ENCODE results near the gene ASIC4.

Gene ASIC4

GRCh38 chr2:219552382-219553167 is 38.3 kb downstream of the ASIC4 start:
- peak; percentile 65 for DNase-seq (ENCODE audit: low spot score)

- DNase-seq (ENCODE audit: low spot score) = no peak
Observed at GRCh38 chr2:219553168-219553417, 38.8 kb downstream of the ASIC4 start.

GRCh38 chr2:219553463-219553963 is 39.2 kb downstream of the ASIC4 start:
- no peak for DNase-seq (ENCODE audit: low spot score)

- DNase-seq (ENCODE audit: low spot score) = no peak
Observed at GRCh38 chr2:219554350-219554749, 40.1 kb downstream of the ASIC4 start.

GRCh38 chr2:219555956-219556355 is 41.7 kb downstream of the ASIC4 start:
- DNase-seq (ENCODE audit: low spot score) = no peak

- no peak for DNase-seq (ENCODE audit: low spot score)
Observed at GRCh38 chr2:219556413-219556812, 42.1 kb downstream of the ASIC4 start.

GRCh38 chr2:219557320-219557719 is 43.0 kb downstream of the ASIC4 start:
- no peak for DNase-seq (ENCODE audit: low spot score)

GRCh38 chr2:219557791-219558785 is 43.8 kb downstream of the ASIC4 start:
- no peak for DNase-seq (ENCODE audit: low spot score)

GRCh38 chr2:219559156-219559915 is 45.1 kb downstream of the ASIC4 start:
- DNase-seq (ENCODE audit: low spot score) = no peak

- DNase-seq (ENCODE audit: low spot score) = no peak
Observed at GRCh38 chr2:219560037-219560892, 46.0 kb downstream of the ASIC4 start.

- no peak for DNase-seq (ENCODE audit: low spot score)
Observed at GRCh38 chr2:219560893-219561178, 46.6 kb downstream of the ASIC4 start.

- no peak for DNase-seq (ENCODE audit: low spot score)
Observed at GRCh38 chr2:219561179-219562048, 47.1 kb downstream of the ASIC4 start.

GRCh38 chr2:219562049-219563020 is 48.1 kb downstream of the ASIC4 start:
- DNase-seq (ENCODE audit: low spot score) = no peak

- DNase-seq (ENCODE audit: low spot score) = no peak
Observed at GRCh38 chr2:219563271-219563928, 49.1 kb downstream of the ASIC4 start.

GRCh38 chr2:219565130-219566080 is 51.1 kb downstream of the ASIC4 start:
- DNase-seq (ENCODE audit: low spot score) = no peak

- no peak for DNase-seq (ENCODE audit: low spot score)
Observed at GRCh38 chr2:219566640-219567039, 52.4 kb downstream of the ASIC4 start.

- DNase-seq (ENCODE audit: low spot score) = no peak
Observed at GRCh38 chr2:219567131-219567530, 52.8 kb downstream of the ASIC4 start.
